COLO829 (cell line): Measurements from ENCODE around the gene PWWP2B.
"Not testable (repeated sequence)": the region's sequence is repeated elsewhere in the genome, so short reads cannot be mapped to it uniquely, and the experiment has no call there.

Source experiments
- DNase-seq: peaks from one replicate; pipeline ENCODE4 v3.0.0; 2012; ENCODE audit warnings: low spot score

The PWWP2B gene

DNA sequence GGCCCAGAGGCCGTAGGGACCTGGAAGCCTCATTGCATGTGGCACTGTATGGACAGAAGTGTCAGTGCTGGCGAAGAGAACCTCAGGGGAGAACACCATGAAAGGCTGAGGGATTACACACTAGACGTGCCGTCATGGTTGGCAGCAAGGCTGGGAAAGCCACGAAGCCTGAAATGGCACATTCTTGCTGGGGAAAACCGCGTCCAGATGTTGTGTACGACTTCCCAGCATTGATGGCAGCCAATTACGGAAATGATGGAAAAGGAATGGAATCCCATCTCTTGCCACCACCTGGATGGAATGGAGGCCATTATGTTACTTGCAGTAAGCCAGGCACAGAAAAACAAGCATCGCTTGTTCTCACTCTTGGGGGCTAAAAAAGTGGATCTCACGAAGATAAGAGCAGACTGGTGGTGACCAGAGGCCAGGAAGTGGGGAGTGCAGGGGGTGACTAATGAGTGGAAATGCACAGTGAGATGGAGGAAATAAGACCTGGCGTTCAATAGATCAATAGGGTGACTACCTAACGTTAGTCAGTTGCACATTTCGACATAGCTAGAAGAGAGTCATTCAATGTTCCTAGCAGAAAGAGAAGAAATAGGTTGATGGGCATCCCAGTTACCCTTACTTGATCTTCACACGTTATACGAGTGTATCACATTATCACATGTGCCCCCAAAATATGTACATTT is 14.6 kb upstream of the PWWP2B start:
- no peak for DNase-seq

DNA sequence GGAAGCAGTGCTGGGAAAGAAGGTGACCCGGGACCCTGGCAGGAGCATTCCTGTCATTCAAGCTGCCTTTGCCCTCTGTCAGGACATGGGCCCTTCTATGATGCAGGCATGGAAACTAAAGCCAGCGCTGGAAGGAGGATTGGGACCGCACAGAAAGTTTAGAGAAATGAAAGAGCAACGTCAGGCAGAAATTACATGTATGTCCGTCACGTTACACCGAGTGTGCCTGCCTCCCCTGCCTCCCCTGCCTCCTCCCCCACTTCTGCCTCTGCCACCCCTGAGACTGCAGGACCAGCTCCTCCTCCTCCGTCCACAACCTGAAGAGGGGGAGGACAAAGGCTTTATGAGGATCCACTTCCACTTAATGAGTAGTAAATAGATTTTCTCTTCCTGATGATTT is 13.9 kb upstream of the PWWP2B start:
- no peak for DNase-seq

DNA sequence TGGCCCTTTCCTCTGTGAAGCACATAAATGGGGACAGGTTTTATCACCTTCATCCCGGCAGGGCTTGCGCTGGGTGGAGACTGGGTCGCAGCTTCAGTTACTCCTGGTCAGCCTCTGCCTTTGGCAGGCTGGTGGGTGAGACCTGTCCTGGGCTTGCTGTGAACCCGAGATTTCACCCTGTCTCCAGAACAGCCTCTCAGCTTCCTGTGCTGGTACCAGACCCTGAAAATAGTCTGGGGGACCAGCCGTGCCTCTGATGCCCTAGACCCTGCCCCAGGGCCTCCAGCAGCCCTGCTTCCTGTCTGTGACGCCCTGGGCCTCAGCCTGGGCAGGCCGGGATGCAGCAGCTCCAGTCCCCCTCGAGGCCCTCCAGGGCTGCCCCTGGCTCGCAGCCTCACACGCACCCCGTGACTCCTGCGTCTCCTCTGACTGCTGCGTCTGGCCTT is 13.2 kb upstream of the PWWP2B start:
- DNase-seq = no peak

GRCh38 chr10:132384618-132385388 is 12.2 kb upstream of the PWWP2B start:
- no peak for DNase-seq

- no peak for DNase-seq
These were observed 11.7 kb upstream of the PWWP2B start for GRCh38 chr10:132385389-132385667.

GRCh38 chr10:132385721-132386418 is 11.1 kb upstream of the PWWP2B start:
- no peak for DNase-seq

DNA sequence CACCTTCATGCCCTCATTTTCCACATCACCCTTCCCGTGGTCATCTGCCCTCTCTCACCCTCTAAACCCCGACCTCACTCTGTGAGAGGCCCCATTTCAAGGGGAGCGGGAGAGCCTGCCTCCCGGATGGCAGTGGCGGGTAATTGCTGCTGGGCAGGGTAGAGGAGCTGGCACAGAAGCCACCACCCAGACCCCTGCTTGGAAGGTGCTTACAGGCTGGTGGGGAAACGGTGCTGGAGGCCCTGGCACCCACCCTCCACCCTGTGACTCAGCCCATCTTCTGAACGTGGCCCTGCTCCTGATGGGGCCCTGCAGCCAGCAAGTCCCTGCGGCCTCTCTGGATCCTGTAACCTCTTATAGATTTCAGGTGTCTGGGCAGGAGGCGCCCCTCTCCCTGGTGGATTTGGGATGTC is 10.6 kb upstream of the PWWP2B start:
- no peak for DNase-seq

DNA sequence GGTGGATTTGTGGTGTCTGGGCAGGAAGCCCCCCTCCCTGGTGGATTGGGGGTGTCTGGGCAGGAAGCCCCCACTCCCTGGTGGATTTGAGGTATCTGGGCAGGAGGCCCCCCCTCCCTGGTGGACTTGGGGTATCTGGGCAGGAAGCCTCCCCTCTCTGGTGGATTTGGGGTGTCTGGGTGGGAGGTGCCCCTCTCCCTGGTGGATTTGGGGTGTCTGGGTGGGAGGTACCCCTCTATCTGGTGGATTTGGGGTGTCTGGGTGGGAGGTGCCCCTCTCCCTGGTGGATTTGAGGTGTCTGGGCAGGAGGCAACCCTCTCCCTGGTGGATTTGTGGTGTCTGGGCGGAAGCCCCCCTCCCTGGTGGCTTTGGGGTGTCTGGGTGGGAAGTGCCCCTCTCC is 10.1 kb upstream of the PWWP2B start:
- not testable (repeated sequence) for DNase-seq

GRCh38 chr10:132387764-132388210 is 9.2 kb upstream of the PWWP2B start:
- DNase-seq = peak; percentile 77

- no peak for DNase-seq
These were observed 8.0 kb upstream of the PWWP2B start for GRCh38 chr10:132388891-132389432.

DNA sequence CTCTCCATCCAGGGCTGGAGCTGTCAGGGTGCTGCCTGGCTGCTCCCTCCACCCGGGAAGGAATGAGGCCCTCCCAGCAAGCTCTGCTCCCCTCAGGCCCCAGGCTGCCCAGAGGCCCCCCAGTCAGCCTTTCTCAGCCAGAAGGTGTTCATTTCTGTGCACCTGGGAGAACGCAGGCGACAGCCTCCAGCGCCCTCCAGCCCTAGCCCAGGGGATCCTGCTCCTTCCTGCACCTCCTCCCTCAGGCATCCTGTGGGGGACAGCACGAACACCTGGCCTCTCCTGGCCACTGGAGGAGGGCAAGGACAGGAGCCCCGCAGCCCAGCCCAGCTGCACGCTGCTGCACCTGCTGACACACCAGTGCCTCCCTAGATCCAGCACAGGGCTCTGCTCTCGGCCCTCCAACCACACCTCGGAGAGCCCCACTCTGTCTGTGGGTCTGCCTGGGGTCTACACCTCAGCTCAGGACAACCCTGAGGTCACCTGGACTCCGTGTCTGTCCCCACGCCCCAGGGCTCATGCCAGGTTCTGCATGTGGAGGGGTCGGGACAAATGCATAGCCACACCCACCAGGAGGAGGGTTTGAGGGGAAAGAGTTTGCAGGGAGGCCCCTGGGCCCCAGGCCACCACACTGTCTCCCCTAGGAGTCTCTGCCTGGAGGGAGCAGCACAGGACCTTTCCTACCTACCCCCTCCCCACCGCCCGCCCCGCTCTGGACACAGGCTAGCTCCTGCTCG is 7.4 kb upstream of the PWWP2B start:
- no peak for DNase-seq

GRCh38 chr10:132390170-132390920 is 6.7 kb upstream of the PWWP2B start:
- DNase-seq = no peak

DNA sequence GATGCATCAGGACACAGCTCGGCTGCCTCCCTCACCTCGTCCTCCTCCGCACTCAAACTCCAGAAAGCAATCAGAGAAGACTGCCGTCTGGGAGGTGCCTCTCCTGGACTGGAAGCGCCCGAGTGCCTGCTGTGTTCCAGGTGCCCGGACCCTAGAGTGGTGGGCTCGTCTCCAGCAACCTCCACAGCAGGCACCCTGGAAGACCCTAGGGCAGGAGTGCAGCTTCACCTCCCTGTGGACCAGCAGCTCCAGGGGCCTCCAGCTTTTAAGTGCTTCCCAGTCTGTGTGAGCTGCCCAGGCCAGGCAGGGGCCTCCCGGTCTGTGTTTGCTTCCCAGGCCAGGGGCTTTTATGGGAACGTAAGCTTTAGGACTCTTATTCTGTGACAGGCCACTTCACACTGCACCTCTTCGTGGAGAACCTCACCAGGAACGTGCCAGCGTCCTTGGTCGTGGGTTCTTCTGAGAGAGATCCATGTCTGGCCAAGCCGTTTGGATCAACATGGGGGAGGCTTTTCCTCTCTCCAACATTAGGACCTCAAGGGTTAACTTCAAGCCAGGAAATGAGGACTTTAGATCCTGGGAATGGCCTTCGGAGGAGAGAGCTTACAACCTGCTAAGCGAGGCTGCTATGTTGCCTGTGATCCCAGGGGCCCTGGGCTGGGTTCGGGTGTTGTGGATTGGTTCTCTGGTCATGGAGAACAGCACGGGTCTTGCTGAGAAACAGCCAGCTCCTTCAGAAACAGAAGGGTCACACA is 5.9 kb upstream of the PWWP2B start:
- no peak for DNase-seq

- DNase-seq = no peak
These were observed 5.4 kb upstream of the PWWP2B start for GRCh38 chr10:132391676-132392020.

GRCh38 chr10:132392184-132392800 is 4.7 kb upstream of the PWWP2B start:
- DNase-seq = no peak

GRCh38 chr10:132392811-132393694 is 3.9 kb upstream of the PWWP2B start:
- DNase-seq = no peak

DNA sequence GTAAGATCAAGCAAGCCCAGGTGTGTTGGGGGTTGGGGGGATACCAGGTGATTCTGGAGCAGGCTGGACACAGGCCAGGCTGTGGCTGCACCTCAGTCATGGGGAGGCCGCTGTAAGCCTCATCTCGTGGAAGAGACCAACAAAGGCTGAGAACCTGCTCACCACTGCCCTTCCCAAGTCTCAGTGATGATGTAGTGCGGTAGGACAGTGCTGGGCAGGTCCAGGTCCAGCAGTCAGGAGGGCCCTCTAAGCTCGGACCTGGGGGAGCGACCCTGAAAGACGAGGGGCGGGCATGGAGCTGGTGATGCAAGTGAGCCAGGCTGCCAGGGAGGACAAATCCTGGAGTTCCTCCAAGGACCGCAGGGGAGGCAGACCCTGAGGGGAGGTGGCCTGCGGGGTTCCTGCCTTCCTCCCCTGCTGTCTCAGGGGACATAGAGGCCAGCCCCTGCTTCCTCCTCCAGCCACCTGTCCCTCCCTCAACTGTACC is 3.3 kb upstream of the PWWP2B start:
- no peak for DNase-seq

- no peak for DNase-seq
These were observed 2.7 kb upstream of the PWWP2B start for GRCh38 chr10:132394201-132394811.
